GM20000 (cell line): ENCODE measurements around the gene PECR.

Experiments used
- DNase-seq: peaks from one replicate; pipeline ENCODE4 v3.0.0; 2012; ENCODE audit warnings: low spot score
- TF ChIP-seq, protein P1 (sequence below): IDR thresholded peaks from 2 replicates; pipeline ENCODE4 v1.5.1; 2012; ENCODE audit warnings: mild to moderate bottlenecking, control low read depth; ENCODE audit errors: extremely low read depth, missing control alignments

The PECR gene

DNA sequence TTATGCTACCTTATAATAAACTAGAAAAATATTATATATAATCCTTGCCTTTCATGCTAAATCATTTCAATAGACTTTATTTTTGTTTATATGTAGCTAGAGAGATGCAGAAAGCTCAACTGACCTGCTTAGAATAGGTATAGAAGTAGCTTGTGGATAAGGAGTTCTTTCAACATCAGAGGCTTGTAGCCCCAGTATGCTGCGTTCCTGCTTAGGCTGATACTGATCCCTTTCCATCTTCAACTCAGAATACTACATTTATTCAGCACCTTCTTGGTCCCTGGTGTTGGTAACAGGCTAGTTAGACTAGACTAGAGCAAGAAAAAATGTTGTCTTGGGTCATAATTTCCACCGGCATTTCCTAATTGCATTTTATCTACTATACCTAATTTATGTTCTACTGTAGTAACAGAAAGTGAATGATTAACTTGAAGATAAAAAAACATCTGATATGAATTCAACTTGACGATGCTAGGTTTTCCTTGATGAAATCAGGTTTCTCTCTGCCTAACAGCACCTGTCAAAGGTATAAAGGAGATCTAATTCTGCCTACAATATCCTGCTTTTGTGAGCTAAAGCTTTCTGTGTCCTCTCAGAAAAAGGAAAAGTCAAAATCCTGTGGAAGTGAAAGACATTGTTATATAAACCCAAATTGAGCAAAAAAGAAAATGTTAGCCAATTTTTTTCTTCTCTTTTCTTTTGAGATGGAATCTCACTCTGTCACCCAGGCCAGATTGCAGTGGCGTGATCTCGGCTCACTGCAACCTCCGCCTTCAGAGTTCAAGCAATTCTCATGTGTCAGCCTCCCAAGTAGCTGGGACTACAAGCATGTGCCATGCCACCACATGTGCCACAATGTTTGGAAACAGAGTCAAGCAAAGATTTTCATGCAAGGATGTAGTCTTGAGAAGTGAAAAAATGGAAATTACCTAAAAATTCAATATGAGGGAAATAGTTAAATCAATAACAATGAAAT lies 5.8 kb downstream of the PECR start:
- TF ChIP-seq, protein P1, sequence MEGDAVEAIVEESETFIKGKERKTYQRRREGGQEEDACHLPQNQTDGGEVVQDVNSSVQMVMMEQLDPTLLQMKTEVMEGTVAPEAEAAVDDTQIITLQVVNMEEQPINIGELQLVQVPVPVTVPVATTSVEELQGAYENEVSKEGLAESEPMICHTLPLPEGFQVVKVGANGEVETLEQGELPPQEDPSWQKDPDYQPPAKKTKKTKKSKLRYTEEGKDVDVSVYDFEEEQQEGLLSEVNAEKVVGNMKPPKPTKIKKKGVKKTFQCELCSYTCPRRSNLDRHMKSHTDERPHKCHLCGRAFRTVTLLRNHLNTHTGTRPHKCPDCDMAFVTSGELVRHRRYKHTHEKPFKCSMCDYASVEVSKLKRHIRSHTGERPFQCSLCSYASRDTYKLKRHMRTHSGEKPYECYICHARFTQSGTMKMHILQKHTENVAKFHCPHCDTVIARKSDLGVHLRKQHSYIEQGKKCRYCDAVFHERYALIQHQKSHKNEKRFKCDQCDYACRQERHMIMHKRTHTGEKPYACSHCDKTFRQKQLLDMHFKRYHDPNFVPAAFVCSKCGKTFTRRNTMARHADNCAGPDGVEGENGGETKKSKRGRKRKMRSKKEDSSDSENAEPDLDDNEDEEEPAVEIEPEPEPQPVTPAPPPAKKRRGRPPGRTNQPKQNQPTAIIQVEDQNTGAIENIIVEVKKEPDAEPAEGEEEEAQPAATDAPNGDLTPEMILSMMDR, result no peak
- DNase-seq, result no peak

DNA sequence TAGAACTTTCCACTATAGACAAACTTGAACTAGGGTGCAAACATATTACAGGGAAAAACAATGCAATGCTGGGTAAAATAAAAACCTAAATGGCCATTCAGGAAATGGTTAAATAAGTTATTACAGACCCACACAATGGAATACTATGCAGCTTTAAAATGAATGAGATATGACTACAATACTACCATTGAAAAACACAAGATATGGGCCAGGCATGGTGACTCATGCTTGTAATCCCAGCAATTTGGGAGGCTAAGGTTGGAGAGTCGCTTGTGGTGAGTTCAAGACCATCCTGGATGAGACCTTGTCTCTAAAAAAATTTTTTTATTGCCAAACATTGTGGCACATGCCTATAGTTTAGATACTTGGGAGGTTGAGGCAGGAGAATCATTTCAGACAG lies 6.8 kb downstream of the PECR start:
- no peak for DNase-seq
- TF ChIP-seq, protein P1, result no peak

DNA sequence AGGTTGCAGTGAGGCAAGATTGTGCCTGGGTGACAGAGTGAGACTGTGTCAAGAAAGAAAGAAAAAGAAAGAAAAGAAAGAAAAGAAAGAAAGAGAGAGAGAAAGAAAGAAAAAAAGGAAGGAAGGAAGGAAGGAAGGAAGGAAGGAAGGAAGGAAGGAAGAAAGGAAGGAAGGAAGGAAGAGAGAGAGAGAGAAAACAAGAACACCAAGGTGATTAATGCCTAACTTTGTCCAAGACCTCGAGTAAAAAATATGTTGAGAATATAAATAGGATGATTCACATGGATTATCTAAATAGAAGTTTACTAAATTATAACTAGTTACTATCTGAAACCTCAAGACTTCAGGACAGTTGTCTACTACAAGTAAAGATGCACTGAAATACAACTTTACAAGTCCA lies 7.2 kb downstream of the PECR start:
- TF ChIP-seq, protein P1, result no peak
- no peak for DNase-seq

DNA sequence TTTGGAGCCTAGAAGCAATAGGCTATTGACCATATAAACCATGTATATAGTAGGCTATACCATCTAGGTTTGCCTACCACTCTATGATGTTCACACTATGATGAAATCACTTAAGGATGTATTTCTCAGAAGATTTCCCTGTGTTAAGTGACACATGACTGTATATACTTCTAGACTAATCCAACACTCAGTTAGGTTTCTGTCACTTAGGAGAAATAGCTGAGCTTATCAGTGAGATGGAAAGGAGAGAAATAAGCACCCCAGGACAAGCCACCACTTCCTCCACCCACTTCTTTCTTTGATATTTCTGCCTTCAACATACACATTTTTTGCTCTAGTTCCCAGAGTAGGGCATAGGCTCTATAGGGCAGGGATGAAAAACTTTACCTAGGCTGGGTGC lies 7.8 kb downstream of the PECR start:
- no peak for DNase-seq

DNA sequence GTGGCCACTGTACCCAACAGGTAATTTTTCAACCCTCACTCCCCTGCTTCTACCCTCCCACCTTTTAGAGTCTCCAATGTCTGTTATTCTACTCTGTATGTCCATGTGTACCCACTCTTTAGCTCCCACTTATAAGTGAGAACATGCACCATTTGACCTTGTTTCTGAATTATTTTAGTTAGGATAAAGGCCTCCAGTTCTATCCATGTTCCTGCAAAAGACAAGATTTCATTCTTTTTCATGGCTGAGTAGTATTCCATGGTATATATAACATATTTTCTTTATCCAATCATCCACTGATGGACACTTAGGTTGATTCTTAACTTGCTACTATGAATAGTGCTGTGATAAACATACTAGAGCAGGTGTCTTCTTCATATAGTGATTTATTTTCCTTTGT lies 9.1 kb downstream of the PECR start:
- DNase-seq, result no peak
- TF ChIP-seq, protein P1, result no peak

More for the DNA sequence above, 7.8 kb downstream of the PECR start:
- TF ChIP-seq, protein P1, result no peak

DNA sequence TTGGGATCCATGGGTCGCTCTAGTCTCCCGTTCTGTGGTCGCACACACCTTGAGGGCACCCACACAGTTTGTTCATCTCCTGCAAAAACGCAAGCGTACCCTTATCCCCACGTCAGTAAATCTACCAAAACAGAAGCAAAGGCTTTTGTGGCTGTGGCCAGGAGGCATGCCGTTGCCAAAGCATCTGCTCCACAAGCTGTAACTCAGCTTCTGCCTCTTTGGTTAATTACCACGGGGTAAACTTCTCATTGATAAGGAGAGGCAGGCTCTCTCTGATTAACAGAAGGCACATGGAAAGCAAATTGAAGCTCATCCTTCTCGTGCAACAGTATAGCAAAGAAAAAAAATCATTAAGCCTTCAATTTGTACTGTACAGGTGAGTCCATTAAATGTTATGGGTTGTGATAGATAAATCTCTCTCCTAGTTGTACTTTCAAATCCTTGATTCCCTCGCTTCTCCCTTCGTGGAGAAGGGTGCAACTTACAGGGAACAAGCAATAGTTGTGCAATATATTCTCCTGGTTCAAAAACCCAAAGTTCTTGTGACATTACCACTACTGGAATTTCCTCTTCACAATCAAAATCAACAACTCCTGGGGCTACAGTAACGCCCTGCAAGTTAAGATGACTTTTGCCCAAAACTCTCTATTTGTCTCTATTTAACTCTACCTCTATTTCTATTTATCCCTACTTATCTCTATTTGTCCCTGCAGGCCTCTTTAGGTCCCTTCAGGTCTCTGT lies 10.3 kb downstream of the PECR start:
- TF ChIP-seq, protein P1, result no peak
- DNase-seq, result no peak

DNA sequence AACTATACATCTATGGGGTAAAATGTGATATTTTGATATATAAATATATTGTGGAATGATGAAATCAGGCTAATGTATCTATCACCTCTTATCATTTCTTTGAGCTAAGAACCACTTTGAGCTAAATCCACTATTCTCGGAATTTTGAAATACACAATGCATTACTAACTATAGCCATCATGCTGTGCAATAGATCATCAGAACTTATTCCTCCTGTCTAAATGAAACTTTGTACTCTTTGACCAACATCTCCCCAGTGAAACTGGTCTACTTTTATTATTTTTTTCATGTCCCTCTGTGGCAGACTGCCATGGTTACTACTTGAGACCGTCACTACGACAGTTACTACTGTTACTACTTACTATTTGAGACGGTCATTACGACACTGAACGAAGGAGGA lies 11.4 kb downstream of the PECR start:
- TF ChIP-seq, protein P1, result no peak
- DNase-seq, result no peak
